Endothelial cell (in vitro differentiated cells): ENCODE results near the gene MLLT3. TPM values are rescaled to one million over a fixed set of nuclear protein-coding genes. Genes with fewer than 3 reads are reported as not detected.

ENCODE experiments used
- DNase-seq: peaks from one replicate; pipeline ENCODE4 v3.0.0; 2021; ENCODE audit warnings: low spot score
- H3K27ac Mint-ChIP-seq: one replicate; pipeline ENCODE4 v1.8.0; 2021; ENCODE audit warnings: mixed read lengths, inconsistent platforms; ENCODE audit not compliant: unreplicated experiment
- H3K27me3 Mint-ChIP-seq: one replicate; pipeline ENCODE4 v1.8.0; 2021; ENCODE audit warnings: mild to moderate bottlenecking, moderate library complexity, mixed read lengths, inconsistent platforms; ENCODE audit not compliant: unreplicated experiment
- H3K36me3 Mint-ChIP-seq: one replicate; pipeline ENCODE4 v1.8.0; 2021; ENCODE audit warnings: mild to moderate bottlenecking, low read depth, mixed read lengths, inconsistent platforms; ENCODE audit not compliant: unreplicated experiment
- H3K4me1 Mint-ChIP-seq: one replicate; pipeline ENCODE4 v1.8.0; 2021; ENCODE audit warnings: mild to moderate bottlenecking, mixed read lengths, inconsistent platforms; ENCODE audit not compliant: unreplicated experiment
- H3K4me3 Mint-ChIP-seq: one replicate; pipeline ENCODE4 v1.8.0; 2021; ENCODE audit warnings: mild to moderate bottlenecking, mixed read lengths, inconsistent platforms; ENCODE audit not compliant: unreplicated experiment
- H3K9me3 Mint-ChIP-seq: one replicate; pipeline ENCODE4 v1.8.0; 2021; ENCODE audit warnings: mixed read lengths, inconsistent platforms; ENCODE audit not compliant: unreplicated experiment
- total RNA-seq: library from RNA; stranded (reverse); fragmentation: NEBNext Ultra II Directional; extraction: Animal tissue kit (Norgen Biotek cat#: 25700); gene quantifications from one replicate; pipeline ENCODE4 v1.2.1, GENCODE V29; 2021; ENCODE audit not compliant: unreplicated experiment
- TF ChIP-seq, protein P1 (sequence below): fragments of 200-600 bp; sonication (generic); IDR thresholded peaks from one replicate; pipeline ENCODE4 v1.5.0; 2021; ENCODE audit warnings: antibody characterized with exemption; ENCODE audit not compliant: unreplicated experiment

MLLT3 gene
- total RNA-seq, 1 donor from 2014 or later = 25.2 TPM

- Mint-ChIP-seq H3K27me3 (peaks cover 4% of the 10 kb centered on the region), H3K4me3 (no peak overlapping the region), H3K27ac (no peak overlapping the region), H3K4me1 (peaks cover 14% of the 10 kb centered on the region), H3K36me3 (peaks cover under 1% of the 10 kb centered on the region), H3K9me3 (no peaks in the 10 kb centered on the region)
- DNase-seq = no peak
- TF ChIP-seq, protein P1, sequence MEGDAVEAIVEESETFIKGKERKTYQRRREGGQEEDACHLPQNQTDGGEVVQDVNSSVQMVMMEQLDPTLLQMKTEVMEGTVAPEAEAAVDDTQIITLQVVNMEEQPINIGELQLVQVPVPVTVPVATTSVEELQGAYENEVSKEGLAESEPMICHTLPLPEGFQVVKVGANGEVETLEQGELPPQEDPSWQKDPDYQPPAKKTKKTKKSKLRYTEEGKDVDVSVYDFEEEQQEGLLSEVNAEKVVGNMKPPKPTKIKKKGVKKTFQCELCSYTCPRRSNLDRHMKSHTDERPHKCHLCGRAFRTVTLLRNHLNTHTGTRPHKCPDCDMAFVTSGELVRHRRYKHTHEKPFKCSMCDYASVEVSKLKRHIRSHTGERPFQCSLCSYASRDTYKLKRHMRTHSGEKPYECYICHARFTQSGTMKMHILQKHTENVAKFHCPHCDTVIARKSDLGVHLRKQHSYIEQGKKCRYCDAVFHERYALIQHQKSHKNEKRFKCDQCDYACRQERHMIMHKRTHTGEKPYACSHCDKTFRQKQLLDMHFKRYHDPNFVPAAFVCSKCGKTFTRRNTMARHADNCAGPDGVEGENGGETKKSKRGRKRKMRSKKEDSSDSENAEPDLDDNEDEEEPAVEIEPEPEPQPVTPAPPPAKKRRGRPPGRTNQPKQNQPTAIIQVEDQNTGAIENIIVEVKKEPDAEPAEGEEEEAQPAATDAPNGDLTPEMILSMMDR = no peak
Measured at GRCh38 chr9:20322212-20322611, 300.1 kb downstream of the MLLT3 start.

DNA sequence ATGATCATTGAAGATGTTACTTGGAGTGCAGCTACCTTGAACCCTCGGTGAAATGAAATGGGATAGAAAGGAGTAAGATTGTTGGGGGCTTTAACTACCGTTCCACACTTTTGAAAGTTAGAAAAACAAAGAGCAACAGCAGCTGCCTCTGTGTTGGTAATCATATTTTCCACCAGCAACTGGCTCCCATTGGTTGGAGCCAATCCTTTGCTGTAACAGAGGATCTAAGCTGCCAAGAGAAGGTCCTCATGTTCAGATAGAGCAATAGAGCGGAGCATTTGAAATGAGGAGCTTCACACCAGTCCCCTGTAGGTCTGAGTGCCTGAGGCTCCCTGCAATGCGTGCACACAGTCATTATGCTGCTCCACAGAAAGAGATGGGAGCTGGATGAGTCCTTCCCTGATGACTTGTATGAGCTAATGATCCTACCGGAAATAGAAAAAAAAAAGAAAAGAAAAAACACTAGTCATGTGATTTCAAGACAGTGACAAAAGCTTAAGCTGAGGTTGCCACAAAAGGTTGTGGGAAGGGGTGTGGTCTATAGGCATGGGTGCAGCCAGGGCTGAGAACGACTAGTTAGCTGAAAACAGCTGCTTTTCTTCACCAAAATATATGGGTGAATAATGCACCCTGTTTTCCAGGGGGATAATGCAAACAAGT lies 300.7 kb downstream of the MLLT3 start:
- Mint-ChIP-seq H3K36me3 (peaks cover 4% of the 10 kb centered on the region), H3K4me1 (peaks cover 16% of the 10 kb centered on the region), H3K27me3 (peaks cover 2% of the 10 kb centered on the region), H3K9me3 (no peaks in the 10 kb centered on the region), H3K27ac (no peak overlapping the region), H3K4me3 (no peak overlapping the region)
- DNase-seq = no peak
- TF ChIP-seq, protein P1 = no peak

GRCh38 chr9:20320921-20321320 lies 301.4 kb downstream of the MLLT3 start:
- Mint-ChIP-seq H3K27me3 (peaks cover 2% of the 10 kb centered on the region), H3K36me3 (peaks cover 4% of the 10 kb centered on the region), H3K4me1 (peaks cover 16% of the 10 kb centered on the region), H3K4me3 (no peak overlapping the region), H3K9me3 (no peaks in the 10 kb centered on the region), H3K27ac (no peak overlapping the region)
- DNase-seq = no peak
- TF ChIP-seq, protein P1 = no peak

- Mint-ChIP-seq H3K4me3 (no peak overlapping the region), H3K27ac (no peak overlapping the region), H3K9me3 (no peaks in the 10 kb centered on the region), H3K36me3 (peaks cover 4% of the 10 kb centered on the region), H3K27me3 (peaks cover 2% of the 10 kb centered on the region), H3K4me1 (peaks cover 13% of the 10 kb centered on the region)
- TF ChIP-seq, protein P1 = no peak
- DNase-seq = no peak
Measured at GRCh38 chr9:20319641-20320337, 302.5 kb downstream of the MLLT3 start.

GRCh38 chr9:20319241-20319640 lies 303.1 kb downstream of the MLLT3 start:
- Mint-ChIP-seq H3K9me3 (no peaks in the 10 kb centered on the region), H3K27ac (no peak overlapping the region), H3K4me3 (no peak overlapping the region), H3K4me1 (peaks cover 8% of the 10 kb centered on the region), H3K27me3 (peaks cover 2% of the 10 kb centered on the region), H3K36me3 (peaks cover 4% of the 10 kb centered on the region)
- DNase-seq = no peak
- TF ChIP-seq, protein P1 = no peak
